Upper lobe of left lung (tissue), 4 donors: ENCODE data around the gene TCN2.

Source experiments
- POLR2A ChIP-seq, 4 donors: fragments of 450-650 bp; IDR thresholded peaks; one replicate each; pipeline ENCODE4 v1.5.1; 2016 to 2017; ENCODE audit warnings: antibody characterized with exemption in 4 of 4, mild to moderate bottlenecking in 2 of 4
- POLR2AphosphoS5 ChIP-seq, 2 donors: sonication (generic); formaldehyde crosslinking; IDR thresholded peaks; one replicate each; pipeline ENCODE4 v1.5.1; 2017; ENCODE audit warnings: antibody characterized with exemption in 2 of 2
- TF ChIP-seq, protein P1 (sequence below), 6 experiments: fragments of 450-650 bp in 4 of 6; fragments of 200-600 bp in 2 of 6; sonication (generic) in 2 of 6; IDR thresholded peaks; one replicate each; pipeline ENCODE4 v1.5.1; 2016 to 2019; ENCODE audit warnings: antibody characterized with exemption in 6 of 6

DNA sequence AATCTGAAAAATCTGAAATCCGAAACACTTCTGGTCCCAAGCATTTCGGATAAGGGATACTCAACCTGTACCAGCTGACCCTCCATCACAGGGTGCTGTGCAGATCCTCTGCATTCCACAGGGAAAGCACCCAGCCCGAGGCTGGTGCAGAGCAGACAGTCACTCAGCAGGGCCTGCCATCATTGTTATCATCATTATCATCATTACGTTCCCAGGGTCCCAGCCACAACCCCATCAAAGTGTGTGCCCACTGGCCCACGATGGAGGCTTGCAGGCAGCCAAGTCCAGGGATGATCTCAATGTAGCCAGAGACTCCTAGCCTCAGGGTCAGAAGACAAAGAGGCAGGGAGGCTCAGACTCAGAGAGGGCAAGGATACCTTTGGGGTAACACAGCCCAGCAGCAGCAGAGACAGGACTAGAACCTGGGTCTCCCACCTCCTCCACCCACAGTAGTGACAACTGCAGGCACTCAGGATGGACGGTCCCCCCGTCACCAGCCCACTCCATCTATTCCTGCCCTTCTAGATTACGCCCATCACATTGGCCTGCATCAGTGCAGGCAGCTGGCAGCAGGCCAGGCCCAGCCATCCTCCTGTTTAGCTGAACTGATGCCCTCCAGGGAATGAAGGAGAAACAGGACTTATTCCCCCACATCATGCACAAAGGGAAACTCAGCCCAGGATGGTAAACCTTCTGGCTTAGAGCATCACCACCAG, 42.8 kb upstream of the TCN2 start:
- TF ChIP-seq POLR2A (IDR thresholded peaks at IDR 0.05): no peak
- TF ChIP-seq, protein P1, sequence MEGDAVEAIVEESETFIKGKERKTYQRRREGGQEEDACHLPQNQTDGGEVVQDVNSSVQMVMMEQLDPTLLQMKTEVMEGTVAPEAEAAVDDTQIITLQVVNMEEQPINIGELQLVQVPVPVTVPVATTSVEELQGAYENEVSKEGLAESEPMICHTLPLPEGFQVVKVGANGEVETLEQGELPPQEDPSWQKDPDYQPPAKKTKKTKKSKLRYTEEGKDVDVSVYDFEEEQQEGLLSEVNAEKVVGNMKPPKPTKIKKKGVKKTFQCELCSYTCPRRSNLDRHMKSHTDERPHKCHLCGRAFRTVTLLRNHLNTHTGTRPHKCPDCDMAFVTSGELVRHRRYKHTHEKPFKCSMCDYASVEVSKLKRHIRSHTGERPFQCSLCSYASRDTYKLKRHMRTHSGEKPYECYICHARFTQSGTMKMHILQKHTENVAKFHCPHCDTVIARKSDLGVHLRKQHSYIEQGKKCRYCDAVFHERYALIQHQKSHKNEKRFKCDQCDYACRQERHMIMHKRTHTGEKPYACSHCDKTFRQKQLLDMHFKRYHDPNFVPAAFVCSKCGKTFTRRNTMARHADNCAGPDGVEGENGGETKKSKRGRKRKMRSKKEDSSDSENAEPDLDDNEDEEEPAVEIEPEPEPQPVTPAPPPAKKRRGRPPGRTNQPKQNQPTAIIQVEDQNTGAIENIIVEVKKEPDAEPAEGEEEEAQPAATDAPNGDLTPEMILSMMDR (IDR thresholded peaks at IDR 0.05): no peak
- TF ChIP-seq POLR2AphosphoS5 (IDR thresholded peaks at IDR 0.05): no peak
